Activated CD4-positive, alpha-beta T cell treated with anti-CD3 and anti-CD28 coated beads, Interleukin-2, amount 50 U/mL, for 4 hours (primary cell): ENCODE measurements around the gene PVALB.

Experiments
- DNase-seq, 2 experiments: peaks; one replicate each; pipeline ENCODE4 v3.0.0-alpha.2; 2020

PVALB gene

DNA sequence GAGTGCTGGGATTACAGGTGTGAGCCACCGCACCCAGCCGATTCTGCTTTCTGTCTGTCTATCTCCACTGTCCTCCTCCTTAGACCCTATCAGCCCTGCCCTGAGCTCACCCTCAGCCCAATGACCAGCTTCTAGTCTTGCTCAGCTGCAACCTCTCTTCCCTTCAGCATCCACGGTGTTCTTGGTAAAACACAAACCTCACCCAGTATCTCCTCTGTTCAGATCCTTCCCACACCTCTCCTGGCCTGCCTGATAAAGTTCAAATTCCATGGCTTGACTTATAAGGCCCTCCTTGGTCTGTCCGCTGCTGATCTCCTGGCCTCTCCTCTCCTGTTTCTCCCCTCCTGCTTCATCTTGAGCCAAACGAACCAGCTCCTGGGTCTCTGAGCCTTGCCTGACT, 29.4 kb upstream of the PVALB start:
- DNase-seq = no peak

DNA sequence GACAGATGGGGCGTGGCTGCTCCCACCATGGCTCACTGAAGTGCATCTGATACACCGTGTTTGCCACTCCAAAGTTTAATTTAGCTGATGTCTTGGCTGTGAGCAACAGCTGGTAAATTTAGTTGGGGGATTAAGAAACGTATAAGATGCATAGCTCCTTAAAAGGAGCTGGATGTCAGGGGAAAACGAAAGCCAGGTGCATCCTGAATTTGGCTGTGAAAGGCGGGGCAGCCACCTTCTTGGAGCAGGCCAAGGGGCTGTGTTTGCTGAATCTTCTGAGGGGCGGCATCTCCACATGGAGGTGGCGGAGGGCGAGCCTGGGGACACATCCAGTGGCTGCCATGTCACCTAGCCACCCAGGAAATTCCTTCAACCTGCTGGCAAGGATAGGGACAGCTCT, 23.3 kb upstream of the PVALB start:
- no peak for DNase-seq

DNA sequence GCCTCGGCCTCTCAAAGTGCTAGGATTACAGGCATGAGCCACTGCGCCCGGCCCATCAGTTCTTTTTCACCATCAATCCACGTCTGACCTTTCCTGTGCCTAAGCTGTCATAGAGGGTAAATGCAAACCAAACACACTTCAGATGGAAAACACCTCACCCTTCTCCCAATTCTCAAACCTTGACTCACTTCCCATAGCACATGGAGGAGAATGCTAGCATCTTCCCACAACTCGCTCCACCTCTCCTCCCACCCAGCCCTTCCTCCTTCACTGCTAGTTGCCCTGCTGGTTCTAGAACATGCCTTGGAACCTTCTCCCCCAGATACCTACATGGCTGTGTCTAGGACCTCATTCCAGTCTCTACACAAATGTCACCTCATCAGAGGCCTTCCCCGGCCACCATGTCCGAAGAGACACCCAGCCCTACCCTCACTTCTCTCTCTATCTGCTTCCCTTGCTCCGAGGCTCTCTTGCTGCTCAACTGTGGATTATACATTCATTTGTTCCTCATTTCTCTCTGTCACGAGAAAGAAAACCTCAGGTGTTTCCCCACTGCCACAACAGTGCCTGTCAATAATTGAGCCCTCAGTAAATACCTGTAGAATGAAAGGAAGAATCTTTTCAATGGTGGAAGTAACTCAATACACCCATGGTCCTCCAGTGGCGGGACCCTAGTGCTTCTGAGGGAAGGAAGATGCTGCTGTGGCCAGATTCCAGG, 22.7 kb upstream of the PVALB start:
- no peak for DNase-seq

DNA sequence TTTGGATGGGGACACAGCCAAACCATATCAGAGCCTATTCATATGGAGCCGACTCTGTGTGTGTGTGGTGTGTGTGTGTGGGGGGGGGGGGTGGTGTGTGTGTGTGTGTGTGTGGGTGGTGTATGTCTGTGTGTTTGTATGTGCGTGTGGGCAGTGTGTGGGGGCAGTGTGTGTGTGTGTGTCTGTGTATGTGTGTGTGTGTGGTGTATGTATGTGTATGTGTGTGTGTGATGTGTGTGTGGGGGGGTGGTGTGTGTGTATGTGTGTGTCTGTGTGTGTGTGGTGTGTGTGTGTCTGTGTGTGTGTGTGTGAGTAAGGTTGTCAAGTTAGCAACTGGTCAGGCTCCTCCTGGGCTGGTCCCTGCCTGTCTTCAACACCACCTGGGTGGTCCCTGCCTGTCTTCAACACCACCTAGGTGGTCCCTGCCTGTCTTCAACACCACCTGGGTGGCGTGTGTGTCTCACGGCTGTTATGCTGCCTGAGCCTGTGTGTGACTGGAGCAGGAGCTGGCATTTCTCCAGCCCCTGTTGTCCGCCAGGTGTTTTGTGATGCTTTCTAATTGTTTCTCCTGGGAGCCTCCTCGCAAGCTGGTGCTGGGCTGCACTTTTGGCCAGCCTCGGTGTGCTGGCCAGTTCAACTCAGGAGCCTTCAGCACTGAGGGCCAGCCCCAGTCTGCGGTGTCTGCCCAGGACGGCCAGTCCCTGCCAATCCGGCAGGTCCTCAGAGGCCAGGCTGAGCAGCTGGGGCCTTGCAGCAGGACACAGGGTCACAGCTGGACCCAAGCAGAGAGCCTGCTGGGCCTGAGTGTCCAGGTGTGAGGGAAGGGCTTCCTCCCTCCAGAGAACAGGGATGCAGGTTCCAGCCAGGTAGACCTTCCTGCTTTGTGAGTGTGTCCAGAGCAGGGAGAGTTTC, 21.5 kb upstream of the PVALB start:
- no peak for DNase-seq

DNA sequence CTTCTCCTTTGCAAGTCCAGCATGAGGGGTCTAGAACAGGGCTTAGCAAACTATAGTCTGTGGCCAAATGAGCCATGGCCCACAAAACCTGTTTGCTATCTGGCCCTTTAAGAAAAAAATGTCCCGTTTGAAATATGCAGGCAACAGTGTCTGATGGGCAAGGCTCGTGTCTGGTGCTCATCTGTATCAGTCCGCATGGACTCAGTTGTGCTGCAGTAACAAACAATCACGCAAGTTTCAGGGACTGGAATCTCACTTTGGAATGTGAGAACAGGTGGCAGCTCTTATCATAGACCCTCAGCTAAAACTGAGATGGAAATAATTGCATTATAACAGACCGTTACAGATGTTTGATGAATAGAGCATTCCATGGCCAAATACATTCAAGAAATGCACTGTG, 19.1 kb upstream of the PVALB start:
- DNase-seq = no peak

DNA sequence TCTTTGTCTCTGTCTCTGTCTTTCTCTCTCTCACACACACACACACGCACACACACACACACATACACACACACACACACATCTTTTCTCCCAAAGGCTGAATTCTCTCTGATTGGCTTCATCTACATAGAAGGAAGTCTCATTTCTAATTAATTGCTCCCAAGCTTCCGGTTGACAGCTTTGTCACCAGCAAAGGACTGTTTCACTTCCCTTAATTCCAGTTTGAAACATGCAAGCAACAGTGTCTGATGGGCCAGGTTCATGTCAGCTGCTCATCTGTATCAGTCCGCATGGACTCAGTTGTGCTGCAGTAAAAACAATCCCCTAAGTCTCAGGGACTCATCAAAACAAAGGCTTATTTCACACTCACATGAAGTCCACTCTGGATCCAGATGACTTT, 16.2 kb upstream of the PVALB start:
- no peak for DNase-seq

DNA sequence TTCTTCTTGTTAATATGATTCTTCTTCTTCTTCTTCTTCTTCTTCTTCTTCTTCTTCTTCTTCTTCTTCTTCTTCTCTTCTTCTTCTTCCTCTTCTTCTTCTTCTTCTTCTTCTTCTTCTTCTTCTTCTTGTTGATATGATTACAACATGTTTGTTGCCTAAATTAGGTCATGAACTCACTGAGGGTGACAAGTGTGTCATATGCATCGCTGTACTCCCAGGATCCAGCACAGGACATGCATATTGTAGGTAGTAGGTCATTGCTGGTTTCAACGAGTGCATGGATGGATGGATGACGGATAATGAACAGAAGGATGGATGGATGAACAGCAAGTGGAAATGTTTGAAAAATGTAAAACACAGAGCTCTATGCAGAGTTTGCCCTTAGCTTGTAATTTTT, 14.9 kb upstream of the PVALB start:
- no peak for DNase-seq

DNA sequence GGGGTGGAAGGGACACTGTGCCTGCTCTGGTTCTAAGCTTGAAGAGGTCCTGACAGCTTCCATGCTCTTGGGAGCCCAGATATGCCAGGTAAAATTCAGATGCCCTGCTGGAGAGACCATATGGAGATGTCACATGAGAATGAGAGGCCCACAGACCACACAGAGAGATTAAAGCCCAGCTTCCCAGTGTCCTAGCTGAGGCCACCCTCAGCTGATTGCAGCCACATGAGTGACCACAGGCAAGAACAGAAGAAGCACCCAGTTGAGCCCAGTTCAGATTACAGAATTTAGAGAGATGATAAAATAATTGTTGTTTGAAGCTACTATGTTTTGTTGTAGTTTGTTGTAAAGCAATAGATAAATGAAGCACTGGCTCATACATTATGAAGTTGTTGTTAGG, 14.4 kb upstream of the PVALB start:
- no peak for DNase-seq

DNA sequence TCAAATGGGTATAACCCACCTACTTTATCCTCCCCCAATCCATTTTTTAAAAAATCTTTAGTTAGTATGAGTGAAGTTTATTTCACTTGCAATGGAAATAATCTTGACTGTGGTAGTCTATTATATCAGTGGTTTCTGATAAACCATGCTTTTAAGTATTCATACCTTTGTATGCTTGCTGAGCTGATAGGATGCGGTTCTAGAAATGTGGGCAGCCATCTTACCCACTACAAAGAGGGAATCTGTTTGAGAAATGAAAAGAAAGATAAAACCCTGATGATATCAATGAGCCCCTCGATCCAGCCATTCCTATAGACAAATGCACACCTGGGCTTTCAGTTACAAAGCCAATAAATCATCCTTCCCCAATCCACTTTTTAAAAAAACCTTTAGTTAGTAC, 13.8 kb upstream of the PVALB start:
- DNase-seq = no peak

DNA sequence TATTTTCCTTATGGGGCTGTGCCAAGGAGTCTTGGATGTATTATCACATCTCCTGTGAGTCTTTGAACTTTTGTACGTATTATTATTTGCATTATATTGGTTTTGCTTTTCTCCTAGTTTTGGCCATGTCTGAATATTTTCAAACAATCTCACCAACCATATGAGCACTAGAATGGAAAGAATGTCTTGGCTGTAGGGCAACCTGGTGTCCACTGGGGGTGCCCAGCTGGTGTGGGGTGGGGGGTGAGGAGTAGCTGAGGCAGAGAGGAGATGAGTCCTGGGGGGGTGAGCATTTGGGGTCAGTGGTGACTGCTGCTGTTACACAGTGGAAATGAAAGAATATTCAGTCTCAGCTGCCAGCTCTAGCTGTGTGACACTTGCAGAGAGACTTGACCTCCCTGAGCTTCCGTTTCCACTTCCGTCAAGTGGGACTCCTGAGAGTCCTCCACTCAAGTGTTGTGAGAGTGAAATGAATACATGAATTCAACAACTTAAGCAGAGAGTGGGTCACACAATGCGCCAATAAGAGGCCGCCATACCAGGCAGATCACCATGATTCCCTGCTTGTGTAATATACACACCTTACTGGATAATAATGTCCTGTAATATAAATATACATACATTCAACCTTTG, 12.7 kb upstream of the PVALB start:
- no peak for DNase-seq

DNA sequence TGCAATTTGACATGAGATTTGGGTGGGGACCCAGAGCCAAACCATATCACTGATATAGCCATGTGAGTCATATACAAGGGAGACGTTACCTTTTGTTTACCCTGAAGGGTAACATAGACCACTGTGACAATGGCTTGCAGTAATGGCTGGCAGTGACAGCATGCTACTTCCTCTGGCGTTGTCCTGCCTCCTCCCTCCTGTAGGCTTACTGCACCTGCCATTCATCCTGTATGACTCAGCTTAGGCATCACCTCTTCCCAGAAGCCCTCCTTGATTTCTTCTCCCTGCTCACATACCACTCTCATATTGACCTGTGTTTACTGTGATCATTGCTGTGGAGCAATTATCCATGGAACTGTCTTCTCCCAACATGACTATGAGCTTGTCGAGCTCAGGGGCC, 12.0 kb upstream of the PVALB start:
- no peak for DNase-seq

DNA sequence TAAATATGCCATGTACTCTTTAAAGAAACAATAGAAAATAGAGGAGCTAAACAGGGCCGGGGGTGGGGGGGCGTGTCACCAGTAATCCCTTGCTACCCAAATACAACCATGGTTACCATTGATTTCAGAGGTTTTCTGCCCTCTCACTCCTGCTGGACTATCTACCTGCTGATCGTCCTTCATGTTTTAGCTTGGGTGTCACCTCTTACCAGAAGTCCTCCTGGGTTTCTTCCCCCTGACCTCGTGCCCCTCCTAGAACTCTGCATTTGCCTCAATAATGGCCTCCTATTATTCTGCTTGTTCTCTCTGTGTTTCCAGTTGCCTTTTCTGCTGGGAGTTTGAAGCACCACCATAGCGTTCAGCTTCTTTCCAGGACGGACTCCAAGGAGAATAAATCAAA, 9.4 kb upstream of the PVALB start:
- no peak for DNase-seq

DNA sequence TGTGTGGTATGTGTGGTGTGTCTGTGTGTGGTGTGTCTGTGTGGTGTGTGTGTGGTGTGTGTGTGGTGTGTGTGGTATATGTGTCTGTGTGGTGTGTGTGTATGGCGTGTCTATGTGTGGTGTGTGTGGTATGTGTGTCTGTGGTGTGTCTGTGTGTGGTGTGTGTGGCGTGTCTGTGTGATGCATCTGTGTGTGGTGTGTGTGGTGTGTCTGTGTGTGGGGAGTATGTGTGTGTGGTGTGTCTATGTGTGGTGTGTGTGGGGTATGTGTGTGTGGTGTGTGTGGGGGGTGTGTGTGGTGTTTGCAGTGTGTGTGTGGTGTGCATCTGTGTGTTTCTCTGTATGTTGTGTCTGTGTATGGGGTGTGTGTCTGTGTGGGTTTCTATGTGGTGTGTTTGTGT, 7.8 kb upstream of the PVALB start:
- DNase-seq = no peak

DNA sequence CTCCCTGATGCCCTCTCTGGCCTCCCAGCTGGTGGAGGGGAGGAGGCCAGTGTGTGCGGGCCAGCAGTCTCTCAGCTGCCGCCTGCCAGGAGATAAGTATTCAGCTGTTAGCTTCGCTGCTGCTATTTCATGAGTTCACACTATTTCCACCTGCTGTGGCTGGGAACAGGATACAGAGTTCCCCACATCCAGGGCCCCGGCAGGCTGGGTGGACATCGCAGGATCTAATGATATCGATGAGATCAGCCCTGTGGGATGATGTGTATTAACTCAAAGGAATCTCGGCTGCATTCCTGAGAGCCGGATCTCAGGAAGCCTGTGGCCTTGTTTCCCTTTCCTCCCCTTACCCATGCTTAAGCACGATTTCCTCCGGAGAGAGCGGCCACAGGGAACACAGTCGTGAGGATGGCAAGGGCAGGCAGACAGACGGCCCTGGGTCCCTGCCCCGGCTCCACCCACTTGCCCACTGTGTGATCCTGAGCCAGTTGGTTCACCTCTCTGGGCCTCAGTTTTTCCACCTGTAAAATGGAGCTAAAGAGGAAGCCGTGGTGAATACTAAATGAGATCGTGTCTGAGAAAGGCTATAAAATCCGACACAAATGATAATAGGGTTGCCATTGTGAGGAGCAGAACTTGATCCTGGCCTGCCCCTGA, 6.5 kb upstream of the PVALB start:
- DNase-seq = no peak

DNA sequence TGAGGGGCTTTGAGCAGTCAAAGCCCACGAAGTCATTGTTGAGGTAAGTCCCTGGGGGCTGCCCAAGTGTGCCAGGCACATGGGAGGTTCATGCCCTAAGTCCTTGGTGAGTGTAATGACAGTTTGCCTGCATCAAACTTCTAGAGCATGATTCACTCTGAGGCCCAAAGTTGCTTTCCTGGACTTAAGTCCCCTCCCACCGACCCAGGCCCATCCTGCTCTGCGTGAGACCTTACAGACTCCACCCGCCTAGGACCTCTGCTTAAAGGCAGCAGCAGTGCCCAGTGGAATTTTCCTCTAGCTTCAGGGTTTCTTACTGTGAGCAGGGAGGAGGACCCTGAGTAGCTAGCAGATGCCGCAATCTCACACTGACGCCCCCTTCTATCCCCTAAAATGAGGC, 5.7 kb upstream of the PVALB start:
- no peak for DNase-seq

DNA sequence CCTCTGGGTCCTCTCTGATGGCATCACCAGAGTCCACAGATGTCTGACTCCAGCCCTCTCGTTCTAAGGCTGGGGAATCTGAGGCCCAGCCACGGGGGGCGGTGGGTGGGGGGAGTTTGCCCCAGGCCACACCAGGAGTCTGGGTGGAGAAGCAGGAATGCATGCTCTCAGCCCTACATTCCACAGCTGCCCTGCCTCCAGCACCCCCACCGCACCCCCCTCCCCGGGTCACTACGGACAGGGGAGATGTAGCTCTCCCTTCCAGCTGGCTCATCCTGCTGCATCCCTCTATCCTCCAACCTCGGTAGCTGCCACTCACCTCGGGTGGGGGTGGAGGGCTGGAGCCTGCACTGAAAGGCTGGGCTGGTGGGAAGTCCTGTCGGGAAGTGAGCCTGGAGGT, 2.3 kb upstream of the PVALB start:
- DNase-seq = no peak

DNA sequence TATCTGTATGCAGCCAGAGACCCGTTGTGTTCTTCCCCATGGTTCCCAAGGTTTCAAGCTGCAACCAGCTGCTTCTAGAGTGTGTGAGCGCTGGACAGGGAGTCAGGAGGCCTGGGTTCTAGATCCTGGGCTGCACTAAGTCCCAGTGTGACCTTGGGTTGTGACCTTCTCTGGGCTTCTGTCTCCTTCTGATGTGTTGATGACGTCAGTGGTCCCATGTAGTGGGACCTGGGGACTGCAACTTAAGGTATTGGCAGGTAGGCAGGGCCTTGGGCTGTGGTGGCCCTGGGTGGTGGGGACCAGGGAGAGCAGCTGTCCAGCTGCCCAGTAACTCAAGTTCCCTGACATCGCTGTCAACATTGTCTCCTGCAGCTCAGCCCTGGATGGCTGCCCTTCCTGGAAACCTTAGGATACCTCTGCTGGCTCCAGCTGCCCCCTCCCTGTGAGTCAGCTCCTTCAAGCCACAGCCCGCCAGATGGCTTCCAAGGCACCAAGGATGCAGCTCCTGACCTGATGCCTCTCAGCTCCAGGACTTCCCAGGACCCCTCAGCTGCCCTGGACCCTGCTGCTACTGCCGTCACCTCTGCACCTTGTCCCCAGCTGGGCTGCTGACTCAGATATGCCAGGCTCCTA, 1.3 kb upstream of the PVALB start:
- DNase-seq = no peak

DNA sequence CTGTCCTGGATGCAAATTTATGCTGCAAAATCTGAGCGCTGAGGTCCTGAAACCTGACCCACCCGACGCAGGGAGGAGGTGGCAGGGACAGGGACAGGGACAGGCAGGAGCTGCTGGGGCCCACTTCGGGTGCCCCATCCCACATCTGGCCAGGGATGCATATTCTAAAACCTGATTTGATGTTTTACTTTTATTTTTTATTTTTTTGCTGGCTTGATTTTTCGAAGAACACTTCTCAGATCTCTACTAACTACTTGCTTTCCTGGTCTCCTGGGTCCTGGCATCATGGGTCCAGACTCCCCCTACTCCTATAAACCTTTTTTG, 652 bp upstream of the PVALB start:
- no peak for DNase-seq

DNA sequence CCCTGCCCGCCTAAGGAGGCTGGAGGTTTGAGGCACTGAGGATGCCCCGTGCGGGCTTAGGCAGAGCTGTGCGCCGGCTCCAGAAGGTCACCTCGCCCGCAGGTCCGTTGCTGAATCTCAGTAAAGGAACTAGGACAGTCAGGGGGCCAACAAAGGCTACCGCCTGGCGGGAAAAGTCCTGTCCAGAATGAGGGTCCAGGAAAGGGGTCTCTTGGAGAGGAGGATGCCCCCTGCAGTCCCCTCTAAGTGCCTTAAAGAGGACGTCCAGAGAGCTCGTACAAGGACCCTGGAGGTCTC, 548 bp downstream of the PVALB start:
- no peak for DNase-seq

DNA sequence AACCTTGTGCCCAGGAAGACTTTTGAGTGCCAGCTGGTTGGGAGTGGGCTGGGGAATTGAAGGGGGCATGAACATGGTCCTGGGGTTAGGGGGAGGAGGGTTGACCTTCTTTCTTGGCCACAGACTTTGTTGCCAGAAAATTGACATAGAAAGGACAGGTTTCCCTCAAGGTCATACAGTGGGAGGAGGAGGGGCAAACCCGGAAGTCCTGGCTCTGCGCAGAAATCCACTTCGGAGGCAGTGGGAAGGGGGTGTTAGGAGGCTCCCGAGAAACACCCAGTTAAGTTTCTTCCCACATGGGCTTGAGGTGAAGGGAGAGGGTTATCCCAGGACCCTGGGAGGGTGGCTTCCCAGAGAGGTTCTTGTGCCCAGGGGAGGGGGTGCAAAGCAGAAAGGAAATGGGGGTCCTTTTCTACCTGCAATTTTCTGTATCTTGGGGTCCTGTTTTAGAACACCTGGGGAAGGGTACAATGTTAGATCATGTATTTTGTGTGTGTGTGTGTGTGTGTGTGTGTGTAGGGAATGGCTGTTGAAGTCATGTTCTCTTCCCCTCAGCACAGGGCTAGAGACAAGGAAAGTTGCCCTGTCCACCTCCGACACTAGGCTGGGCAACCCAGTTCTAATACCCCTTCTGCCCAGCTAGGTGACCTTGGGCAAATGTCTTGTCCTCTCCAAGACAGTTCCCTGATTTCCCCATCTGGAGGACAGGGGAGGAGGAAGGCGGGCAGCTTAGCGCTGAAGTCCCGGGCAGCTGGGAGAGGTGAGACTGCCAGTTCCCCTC, 1.1 kb downstream of the PVALB start:
- no peak for DNase-seq

DNA sequence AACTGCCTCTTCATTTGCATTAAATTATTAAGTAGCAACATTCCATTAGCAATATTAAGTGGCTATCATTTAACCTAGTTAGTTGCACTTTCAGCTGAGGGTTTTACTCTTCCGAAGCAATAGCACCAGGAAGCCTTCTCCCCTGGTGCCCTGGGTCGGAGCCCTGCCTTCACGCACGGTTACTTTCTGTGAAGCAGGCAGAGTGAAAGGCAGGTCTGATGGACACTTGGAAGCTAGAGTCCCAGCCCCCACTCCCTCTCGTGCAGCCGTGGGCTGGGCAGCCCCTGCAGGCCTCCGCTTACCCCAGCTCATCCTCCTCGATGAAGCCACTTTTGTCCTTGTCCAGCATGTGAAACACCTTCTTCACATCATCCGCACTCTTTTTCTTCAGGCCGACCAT, 2.0 kb downstream of the PVALB start:
- no peak for DNase-seq

DNA sequence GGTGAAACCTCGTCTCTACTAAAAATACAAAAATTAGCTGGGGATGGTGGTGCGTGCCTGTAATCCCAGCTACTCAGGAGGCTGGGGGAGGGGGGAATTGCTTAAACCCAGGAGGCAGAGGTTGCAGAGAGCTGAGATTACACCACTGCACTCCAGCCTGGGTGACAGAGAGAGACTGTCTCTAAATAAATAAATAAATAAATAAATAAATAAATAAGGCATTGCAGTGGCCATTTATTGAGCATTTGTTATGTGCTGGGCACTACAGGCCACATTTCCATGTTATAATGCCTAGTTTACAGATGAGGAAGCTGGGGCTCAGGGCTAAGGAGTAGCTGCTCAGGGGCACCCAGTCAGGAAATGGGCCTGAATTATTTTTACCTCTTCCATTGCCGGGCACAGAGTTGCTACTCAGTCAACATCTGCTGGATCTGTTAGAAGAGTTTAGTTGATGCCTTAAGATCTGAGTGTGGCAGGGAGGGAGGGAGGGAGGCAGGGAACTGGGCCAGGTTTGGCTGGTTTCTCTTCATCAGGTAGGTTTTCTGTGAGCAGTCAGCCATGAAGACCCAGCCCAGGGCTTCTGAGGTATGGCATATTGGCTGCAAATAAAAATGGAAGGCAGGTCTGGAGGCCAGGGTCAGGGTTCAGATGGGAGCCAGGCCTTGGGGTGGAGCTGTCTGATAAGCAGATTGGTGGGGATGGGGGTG, 5.6 kb downstream of the PVALB start:
- no peak for DNase-seq
